HG02588 (cell line): Measurements from ENCODE around the gene C10orf71.

Experiments
- ATAC-seq: cut with Tn5 transposase; IDR thresholded peaks from one replicate; pipeline ENCODE4 v1.9.1; 2021; ENCODE audit warnings: mild to moderate bottlenecking, moderate library complexity; ENCODE audit not compliant: unreplicated experiment

C10orf71 gene

DNA sequence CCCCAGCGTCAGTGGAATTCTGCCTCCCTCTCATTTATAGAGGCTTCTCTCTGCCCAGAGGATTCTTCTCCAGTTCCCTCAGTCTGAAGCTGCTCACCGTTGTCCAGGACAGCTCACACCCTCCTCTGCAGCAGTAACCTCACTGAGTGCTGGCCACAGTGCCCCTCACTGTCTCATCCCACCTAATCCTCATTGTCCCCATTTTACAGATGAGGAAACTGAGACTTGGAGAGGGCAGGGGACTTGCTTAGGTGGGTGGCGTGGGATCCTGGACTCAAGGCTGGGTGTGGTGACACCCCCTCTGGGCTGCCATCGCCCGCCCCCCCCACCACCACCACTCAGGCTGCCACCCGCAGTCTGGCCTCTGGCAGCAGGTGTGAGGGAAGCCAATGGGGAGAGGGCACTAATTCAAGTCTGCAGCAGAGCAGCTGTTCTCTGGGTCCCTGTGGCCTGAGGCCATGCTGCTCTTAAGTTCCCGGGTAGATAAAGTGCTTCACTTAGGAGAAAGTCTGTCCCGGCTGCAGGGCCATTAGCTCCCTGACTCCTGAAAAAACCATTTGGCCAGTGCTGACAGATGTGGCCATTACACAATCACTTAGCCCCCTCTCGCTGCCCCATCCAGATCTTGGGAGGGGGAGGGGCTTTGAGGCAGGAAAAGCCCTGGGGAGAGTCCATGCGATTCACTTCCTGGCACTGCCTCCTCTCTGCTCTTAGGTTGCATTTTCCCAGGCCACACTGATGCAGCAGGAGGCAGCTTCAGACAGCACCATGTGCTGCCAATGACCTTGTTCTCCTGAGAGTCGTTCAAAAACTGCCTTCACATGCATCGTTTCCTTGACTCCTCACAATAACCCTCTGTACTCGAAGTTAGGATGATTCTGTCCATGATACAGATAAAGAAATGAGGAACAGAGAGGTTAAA is 60.6 kb downstream of the C10orf71 start:
- ATAC-seq = no peak

DNA sequence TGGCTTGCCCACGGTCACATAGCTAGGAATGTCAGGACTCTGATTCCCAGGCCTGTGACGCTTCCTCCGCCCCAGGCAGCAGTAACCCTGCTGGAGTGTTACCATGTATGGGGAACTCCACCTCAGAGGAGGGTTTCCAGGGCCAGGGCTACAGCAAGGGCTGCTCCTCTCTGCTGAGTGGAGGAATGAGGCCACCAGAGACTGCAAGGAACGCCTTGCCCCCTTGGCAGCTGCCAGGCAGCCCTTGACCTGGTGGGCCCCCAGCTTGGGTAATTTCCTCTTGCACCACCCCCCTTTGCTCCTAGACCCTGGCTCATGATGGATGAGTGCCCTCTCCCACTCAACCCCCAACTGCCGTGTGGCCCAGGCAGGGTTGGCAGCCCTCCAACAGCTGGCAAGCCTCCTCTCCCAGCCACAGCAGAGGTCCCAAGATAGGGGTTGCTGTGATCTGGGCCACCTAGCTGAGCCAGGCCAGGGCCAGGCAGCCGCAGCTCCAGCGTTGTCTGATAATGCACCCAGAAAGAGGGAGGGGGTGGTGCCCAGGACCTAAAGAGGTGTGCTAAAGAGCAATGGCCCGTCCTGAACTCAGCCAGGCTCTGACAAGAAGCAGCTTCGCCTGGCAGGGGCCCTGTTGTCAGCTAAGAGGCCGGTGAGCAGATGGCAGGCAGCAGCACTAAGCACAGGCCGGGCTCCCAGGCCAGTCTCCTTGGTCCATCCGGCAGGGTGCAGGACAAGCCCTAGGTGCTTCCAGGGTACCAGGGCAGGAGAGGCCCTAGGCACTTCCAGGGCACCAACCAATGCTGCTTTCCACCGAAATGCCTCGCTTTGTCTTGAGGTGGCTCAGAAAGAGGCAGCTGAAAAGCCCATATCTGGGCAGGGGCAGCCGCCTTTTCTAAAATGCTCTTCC is 61.6 kb downstream of the C10orf71 start:
- no peak for ATAC-seq

DNA sequence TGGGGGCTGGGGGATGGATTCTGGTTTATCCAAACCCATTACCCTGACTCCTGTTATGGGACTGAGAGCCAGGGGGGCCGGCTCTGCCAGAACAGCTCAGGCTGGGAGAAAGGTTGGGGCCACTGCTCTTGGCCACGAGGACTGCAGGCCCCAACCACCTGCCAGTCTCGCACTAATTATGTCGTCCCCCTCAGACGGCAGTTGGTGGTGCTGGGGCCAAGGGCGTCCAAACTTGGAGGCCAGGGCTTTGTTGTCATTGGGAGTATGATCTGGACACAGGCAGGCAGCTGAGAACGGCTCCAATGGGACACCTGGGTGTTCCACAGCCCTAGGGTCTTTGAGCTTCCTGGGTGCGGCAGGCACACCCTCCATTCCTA is 62.2 kb downstream of the C10orf71 start:
- no peak for ATAC-seq

DNA sequence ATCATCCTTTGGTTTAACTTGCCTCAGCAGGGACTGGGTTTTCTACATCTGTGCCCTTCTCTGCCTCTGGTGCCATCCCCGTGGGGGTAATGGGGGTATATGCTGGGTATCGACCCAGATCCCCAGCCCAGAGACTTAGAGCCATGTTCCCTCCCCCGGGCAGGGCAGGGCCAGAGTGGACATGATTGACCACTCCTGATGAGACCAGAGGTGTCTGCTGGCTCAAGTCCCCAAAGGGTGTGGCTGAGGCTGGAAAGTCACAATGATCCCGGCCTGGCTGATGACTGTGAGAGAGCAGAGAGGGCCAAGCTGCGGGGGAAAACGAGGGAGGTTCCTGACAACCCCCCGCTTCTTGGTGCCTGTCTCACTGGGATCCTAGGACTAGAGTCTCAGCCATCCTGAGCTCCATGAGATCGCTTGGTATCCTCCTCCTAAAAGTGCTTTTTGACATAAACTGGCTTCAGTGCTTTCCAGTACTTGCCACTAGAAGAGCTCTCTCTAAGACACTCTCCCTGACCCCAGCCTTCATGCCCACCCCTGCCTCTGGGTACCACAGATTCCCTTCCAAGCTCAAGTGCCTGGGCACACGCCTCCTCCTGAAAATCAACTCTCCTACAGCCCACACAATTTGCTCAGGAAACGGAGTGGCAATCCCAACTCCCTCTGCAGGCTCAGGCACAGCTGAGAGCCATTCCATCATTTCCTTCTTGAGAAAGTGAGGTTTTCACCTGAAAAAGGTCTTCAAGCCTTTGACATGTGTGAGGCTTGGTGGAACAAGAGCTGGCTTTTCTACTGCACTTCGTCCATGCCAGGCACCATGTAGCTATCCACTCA is 63.0 kb downstream of the C10orf71 start:
- no peak for ATAC-seq

DNA sequence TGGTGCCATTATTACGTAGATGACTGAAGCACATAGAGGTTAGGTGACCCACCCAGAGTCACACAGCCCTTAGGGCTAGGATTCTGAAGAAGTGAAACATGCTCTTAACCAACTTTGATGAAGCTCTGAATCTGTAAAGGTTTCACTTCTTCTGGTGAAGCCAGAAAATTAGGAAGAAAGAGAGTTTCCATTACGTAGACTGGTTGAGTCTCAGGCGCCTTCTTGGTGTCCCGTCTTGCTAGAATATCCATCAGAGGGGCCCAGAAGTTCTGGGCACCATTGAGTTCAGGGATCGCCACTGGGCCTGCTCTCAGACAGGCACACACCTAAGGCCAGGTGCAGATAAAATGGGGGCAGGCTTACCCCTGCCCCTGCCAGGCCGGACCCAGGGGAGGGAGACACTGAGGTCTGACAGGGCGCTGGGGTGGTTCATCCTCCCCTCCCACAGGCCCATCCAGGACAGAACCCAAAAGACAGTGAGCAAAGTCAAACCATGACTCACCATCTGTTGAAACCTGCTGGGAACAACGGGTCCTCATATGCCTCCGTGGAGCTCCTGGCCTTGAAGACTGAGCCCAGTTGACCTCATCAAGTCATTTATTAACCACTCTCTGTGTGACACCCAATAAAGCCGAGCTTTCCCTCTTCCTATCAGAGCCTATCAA is 63.8 kb downstream of the C10orf71 start:
- ATAC-seq = peak; percentile 84

DNA sequence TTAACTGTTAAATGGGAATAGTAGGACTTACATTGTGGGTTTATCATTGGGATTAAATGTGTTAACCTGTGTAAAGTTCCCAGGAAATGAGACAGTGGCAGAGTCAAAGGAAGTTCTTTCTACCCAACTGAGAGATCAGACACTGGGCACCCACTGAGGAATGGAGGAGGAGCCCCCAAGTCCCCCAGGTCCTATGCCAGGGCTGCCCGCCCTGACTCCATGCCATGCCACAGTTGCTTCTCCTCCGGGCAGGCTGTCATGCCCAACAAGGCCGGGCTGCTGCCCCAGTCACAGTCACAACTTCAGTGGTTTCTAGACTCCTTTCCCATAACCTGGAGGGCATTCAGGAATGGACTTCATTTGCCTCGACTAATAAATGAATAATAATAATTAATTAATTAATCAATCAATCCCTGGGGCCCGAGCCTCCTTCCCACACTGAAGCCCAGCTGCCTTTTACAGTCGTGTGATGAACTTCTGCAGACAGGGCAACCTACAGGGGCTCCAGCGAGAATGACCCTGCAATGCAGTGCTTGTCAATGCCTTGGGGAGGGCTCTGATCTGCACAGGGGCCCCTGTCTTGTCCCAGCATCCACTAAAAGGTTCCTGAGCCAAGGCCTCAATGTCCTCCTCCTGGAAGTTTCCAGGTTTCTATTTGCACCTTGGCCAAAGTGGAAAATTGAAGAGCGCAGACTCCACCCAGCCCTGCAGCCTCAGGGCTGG is 64.5 kb downstream of the C10orf71 start:
- no peak for ATAC-seq

DNA sequence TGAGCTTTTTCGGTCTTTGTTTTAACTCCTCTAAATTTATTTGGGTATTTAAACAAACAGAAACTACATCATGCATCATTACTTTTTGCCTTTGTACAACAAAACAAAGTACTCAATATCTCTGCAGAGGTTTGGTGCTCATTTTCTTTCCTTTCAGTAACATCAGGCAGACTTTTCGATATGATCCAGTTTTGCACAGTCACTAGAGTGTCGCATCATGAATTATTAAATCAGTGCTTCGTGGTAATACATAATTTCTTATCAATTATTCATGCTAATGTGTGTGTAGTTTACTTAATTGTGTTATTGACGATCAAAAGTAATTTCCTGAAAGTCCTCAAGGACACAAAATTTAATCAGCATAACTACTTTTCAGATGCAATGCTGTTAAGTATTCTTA is 65.1 kb downstream of the C10orf71 start:
- ATAC-seq = no peak

DNA sequence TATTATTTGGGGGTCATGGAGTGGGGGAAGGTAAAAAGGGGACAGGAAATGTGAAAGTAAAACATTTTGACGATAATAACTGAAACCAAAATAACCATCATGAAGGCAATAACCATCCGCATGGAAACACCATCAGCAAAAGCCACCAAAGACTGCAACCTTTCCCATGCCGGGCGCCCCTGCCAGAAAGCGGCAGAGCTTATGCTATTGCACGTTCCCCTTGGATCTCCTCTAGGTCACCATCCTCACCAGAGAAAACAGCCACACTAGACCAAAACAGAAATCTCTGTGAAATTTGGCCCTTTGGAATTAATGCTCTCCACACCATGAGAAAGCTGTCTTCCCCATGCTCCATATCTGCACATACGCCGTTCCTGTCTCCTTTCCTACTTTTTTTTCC is 65.8 kb downstream of the C10orf71 start:
- ATAC-seq = no peak

DNA sequence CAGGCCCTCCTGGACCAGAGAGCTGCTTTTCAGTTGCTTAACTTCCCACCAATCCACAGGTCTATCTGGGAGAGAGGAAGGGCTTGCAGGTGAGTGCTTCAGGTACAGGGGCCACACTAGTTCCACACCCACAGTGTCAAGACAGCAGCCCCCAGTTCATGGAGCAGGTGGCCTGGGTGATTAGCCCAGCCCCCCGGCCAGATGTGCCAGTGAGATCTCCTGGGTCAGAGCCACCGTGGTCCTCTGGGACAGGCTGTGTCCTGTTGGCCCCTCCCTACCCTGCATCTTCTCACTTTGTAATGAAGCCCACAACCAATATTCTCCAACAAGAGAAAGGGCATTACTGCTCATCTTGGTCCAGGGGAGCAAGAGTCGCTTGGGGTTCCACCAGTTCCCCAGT is 66.3 kb downstream of the C10orf71 start:
- no peak for ATAC-seq

DNA sequence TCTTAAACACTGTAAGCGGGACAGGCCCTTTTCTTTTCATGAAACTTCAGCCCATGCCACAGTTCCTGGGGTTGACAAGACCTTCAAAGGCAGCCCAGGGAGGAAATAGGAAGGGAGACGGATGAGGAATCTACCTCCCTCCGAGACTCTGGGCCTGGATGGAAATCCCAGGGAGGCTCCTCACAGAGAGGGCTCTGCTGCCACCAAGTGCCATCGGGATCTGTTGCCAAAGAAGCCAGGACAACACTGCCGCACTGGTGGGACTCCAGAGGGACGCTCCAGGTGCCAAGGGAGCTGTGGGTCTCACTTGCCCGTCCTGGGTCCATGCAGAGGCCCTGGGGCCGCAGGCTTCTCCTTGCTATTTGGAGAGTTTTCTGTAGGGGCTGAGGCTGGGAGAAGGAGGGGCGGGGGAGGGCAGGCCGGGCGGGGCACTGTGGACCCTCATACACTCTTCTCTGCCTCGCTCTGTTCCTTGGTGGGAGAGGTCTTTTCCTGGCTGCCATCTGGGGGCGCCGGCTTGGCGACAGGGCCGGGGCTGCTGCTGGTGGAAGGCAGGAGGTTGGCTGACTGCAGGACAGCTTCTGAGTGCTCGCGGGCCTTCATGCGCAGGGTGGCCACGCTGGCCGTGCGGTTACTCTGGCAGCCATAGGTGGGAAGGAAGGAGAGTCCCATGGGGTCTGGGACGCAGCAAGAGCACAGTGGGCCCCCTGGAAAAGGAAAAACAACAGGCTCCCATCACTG is 66.9 kb downstream of the C10orf71 start:
- ATAC-seq = no peak

DNA sequence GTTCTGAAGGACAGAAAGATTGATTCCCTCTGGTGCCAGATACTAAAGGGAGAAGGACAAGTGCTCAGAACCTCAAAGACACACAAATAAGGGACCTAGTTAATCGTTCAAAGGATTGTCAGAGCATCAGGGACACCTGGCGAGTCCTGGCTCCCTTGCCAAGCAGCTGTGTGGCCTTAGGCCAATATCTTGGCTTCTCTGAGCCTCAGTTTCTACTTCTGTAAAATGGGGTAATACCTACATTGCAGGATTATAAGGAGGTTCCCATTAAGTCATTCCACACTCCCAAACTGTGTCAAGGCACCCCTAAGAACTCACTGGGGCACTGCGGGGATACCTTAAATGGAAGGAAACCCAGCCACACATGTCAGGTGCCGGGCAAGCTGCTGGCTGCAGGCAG is 67.5 kb downstream of the C10orf71 start:
- no peak for ATAC-seq

DNA sequence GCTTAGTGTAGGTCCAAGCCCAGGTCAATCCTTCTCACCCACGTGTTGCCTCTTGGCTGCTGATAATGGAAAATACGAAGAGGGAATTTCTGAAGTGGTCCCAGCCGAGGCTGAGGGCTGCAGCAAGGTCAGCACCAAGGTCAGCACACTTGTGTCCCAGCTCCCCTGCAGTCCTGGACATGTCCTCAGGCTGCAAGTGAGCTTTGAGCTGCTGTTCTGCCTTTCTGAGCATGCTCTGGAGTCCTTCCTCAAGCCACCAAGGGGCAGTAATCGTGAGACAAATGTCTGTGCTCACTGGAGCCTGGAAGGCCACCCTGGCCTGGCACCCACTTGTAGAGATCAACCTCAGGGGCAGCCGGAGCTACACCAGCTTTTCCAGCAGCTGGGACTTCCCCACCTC is 68.6 kb downstream of the C10orf71 start:
- ATAC-seq = no peak

DNA sequence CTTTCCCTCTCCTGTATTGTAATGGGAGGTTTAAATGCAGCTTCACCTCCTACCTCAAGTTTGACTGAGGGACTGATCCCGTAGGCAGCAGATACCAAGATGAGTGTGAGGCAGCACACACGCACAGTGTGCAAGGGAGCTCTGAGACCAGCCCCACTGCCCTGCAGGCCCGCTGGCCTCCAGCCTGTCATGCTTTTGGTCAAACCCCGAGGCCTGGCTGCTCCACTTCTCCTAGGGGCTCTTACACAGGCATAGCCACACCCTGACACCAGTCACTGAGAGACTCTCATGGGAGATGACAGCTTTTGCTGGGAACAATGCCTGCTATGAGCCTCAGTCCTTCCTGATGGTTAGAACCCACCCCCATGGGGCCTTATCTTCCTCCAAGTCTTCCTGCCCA is 69.3 kb downstream of the C10orf71 start:
- ATAC-seq = no peak

DNA sequence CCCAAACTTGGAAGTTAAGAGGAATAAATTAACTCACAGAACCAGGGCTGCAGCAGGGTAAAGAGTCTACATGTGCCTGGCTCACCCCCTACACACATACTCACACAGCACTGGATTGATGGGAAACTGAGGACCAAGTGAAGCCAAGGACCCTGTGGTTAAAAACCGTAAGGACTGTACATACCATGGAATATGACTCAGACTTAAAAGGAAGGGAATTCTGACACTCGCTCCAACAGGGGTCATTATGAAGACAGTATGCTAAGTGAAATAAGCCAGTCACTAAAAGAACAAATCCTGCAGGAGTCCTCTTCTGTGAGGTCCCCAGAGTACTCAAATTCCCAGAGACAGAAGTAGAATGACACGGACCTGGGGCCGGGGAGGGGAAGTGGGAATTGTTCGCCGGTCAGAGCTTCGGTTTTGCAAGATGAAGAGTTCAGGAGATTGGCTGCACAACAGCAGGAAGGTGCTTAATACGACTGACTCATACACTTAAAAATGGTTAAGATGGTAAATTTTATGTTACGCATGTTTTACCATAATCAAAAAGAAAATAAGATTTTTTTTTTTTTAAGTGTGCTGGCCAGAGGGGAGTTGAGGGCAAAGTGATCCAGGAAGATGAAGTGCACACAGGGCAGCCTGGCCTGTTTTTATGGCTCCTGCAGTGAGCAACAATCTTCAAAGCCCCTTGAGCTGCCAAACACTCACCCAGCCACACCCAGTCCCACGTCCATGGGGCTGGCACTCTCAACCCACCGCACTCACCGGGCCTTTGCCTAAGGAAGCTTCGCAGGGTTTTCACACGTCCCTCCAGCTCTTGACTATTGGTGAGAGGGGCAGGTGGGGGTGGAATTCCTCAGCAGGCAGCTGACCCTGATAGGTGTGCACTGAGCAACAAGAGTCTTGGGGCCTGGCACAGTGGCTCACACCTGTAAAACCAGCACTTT is 70.5 kb downstream of the C10orf71 start:
- ATAC-seq = no peak

DNA sequence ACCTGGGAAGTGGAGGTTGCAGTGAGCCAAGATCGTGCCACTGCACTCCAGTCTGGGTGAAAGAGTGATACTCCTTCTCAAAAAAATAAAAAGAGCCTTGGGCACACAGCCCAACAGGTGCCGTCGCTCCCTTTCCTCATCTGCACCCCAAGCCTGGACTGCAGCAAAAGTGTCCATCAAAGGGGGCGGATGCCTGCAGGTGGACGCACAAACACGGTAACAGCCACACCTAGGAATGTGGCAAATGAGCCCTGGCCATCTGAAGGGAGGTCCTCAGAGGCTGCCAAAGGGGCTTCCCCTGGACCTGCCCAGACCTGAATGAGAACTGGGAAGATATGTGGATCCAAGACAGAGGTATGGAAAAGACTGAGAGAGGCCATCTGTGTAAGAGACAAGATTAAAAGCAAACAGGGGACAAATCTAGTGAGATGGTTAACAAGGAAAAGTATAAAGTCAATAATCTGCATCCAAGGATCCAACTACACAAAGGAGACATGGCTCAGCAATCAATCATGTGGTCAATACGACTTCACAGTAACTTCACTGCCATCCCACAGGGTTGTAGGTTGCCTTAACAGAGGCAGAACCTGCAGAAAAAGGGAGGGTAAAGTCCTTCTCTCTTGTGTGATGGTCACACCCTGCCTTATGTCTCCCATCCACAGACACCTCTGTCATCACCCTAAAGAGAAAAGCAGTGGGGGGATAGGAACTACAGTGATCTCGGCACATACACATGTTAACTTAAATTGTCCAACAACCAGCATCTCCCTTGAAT is 71.5 kb downstream of the C10orf71 start:
- ATAC-seq = no peak

DNA sequence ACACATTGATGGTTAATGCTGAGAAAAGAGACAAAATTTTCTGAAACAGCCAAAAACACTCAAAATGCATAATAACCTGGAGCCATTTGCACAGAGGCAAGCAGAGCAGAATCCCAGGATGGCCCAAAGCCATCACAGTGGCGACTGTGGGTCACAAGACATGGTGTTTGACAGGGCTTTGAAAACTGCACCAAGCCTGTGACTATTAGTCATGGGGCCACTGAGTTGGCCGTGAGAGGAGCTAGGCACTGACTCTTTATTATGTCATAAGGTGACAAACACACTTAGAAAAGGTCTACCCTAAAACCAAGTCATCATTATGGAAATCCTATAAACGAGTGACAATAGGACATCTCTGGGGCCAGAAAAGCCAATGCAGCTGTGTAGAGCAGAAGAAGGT is 73.0 kb downstream of the C10orf71 start:
- ATAC-seq = no peak

DNA sequence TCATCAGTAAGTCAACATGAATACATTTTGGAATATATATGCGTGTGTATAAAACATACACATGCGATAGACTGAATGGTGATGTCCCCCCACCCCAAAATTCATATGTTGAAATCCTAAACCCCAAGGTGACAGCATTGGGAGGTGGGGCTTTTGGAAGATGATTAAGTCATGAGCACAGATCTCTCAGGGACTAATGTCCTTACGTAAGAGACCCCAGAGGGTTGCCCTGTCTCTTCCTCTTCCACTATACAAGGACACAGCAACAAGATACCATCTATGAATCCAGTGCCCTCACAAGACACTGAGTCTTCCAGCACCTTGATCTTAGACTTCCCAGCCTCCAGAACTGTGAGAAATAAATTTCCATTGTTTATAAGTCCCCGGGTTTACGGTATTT is 74.4 kb downstream of the C10orf71 start:
- no peak for ATAC-seq
